IMR-90 (cell line): Measurements from ENCODE around the gene KTN1.

ENCODE experiments used
- MAZ ChIP-seq: IDR thresholded peaks from 2 replicates; pipeline ENCODE4 v1.6.1; 2012; ENCODE audit warnings: low read depth, mild to moderate bottlenecking, low read length, improper control_type of control experiment, moderate library complexity, borderline replicate concordance
- RFX5 ChIP-seq: IDR thresholded peaks from 2 replicates; pipeline ENCODE4 v1.8.0; 2012; ENCODE audit warnings: low read depth, mild to moderate bottlenecking, low read length, moderate library complexity
- TF ChIP-seq, protein P1 (sequence below): conservative IDR thresholded peaks from 2 replicates; pipeline ENCODE4 v1.5.1; 2012; ENCODE audit warnings: mild to moderate bottlenecking, low read depth, low read length, improper control_type of control experiment
- TF ChIP-seq, protein P2 (sequence below): fragments of 150-350 bp; IDR thresholded peaks from 2 replicates; pipeline ENCODE4 v1.6.1; 2017; ENCODE audit warnings: mild to moderate bottlenecking, antibody characterized with exemption, low read length, low read depth

DNA sequence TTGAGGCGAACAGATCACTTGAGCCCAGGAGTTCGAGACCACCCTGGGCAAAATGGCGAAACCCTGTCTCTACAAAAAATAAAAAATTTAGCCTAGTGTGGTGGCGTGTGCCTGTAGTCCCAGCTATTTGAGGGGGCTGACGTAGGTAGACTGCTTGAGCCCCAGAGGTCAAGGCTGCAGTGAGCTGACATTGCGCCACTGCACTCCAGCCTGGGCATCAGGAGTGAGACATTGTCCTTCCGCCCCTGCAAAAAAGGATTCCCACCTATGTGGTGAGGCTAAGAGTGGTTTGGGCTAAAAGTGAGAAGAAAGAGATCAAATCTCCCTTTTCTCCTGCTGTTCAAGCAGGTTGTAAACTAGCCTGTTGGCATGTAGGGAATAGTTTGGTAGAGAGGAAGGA is 5.0 kb upstream of the KTN1 start:
- TF ChIP-seq, protein P1, sequence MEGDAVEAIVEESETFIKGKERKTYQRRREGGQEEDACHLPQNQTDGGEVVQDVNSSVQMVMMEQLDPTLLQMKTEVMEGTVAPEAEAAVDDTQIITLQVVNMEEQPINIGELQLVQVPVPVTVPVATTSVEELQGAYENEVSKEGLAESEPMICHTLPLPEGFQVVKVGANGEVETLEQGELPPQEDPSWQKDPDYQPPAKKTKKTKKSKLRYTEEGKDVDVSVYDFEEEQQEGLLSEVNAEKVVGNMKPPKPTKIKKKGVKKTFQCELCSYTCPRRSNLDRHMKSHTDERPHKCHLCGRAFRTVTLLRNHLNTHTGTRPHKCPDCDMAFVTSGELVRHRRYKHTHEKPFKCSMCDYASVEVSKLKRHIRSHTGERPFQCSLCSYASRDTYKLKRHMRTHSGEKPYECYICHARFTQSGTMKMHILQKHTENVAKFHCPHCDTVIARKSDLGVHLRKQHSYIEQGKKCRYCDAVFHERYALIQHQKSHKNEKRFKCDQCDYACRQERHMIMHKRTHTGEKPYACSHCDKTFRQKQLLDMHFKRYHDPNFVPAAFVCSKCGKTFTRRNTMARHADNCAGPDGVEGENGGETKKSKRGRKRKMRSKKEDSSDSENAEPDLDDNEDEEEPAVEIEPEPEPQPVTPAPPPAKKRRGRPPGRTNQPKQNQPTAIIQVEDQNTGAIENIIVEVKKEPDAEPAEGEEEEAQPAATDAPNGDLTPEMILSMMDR: no peak
- TF ChIP-seq MAZ (no peak), RFX5 (no peak)
- TF ChIP-seq, protein P2, sequence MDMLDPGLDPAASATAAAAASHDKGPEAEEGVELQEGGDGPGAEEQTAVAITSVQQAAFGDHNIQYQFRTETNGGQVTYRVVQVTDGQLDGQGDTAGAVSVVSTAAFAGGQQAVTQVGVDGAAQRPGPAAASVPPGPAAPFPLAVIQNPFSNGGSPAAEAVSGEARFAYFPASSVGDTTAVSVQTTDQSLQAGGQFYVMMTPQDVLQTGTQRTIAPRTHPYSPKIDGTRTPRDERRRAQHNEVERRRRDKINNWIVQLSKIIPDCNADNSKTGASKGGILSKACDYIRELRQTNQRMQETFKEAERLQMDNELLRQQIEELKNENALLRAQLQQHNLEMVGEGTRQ: no peak
